ENCODE measurements around the gene GJB2. TPM values are rescaled to one million over a fixed set of nuclear protein-coding genes. Genes with fewer than 3 reads are reported as not detected.

GJB2 gene
- polyA plus RNA-seq, 1 donor (not counting 4 experiments of a cell fraction or from before 2014, with no cell fraction given): 374 TPM

DNA sequence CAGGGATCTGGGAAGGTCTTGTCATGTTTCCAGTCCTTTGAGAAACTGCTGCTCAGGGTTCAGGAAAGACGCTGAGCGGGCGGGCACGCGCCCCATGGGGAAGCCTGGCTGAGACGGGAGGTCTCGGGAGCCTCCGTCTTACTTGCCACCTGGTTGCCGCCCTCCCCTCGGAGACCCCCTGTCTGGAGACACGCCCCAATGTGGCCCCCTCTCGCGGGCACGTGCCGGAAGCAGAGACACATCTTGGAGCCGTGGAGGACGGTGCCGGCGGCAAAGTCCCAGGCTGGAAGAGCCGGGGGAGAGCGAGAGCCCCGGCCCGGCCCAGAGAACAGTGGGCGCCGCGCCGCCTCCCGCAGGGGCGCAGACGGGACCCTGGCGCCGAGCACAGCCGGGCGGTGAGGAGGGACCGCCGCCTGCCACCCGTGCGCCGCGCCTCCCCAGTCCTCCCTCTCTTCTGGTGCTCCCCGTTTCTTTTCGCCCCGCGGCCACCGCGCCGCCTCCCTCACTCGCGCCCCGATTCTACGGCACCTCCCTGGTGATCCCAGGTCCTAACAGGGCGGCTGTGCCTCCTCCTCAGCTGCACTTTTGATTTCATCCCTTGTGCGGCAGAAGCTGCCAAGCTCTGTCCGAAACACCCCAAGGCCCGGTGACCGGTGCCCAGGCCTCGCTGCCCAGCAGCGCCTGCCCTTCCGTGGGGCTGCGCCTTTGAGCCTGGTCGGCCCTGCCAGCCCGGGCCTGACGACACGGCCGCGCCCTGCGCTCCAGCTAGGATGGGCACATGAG is 15.5 kb downstream of the GJB2 start:
- Histone ChIP-seq H2AFZ (ENCODE audit: control insufficient read depth, low read length) (no peak overlapping the region), H3K79me2 (ENCODE audit: control insufficient read depth, insufficient read depth, low read length) (no peaks in the 10 kb centered on the region), H3K9me3 (ENCODE audit: control insufficient read depth, low read depth, low read length) (no peaks in the 10 kb centered on the region), H3K9ac (ENCODE audit: control insufficient read depth, extremely low read depth, insufficient read depth, low read length) (no peak overlapping the region), H3K27me3 (ENCODE audit: control insufficient read depth, extremely low read depth, insufficient read depth, low read length) (peaks cover 3% of the 10 kb centered on the region), H4K20me1 (ENCODE audit: control insufficient read depth, extremely low read depth, insufficient read depth, low read length) (no peaks in the 10 kb centered on the region), H3K4me1 (ENCODE audit: control insufficient read depth, extremely low read depth, insufficient read depth, low read length) (peaks cover 20% of the 10 kb centered on the region), H3K36me3 (ENCODE audit: control insufficient read depth in 2 of 2, extremely low read depth in 1 of 2, insufficient read depth in 2 of 2, low read length in 2 of 2) (no peaks in the 10 kb centered on the region), H3K4me3 (ENCODE audit: control insufficient read depth in 2 of 3, extremely low read depth in 1 of 3, insufficient read depth in 2 of 3, low read depth in 1 of 3, low read length in 3 of 3) (peak overlapping the region in 1 of 3 experiments; percentile 22), H3K4me2 (ENCODE audit: control insufficient read depth, extremely low read depth, insufficient read depth, low read depth, low read length) (peak overlapping the region; percentile 30), H3K9me1 (ENCODE audit: control insufficient read depth, extremely low read depth, insufficient read depth, low read length) (no peaks in the 10 kb centered on the region), H3K27ac (ENCODE audit: control insufficient read depth, insufficient read depth, low read length) (no peak overlapping the region)
- FAIRE-seq (no peak), DNase-seq (ENCODE audit: low read depth, low spot score) (no peak)
- dilution Hi-C loops (cut with MboI; ENCODE audit: extremely low pct_ligation_motif_present, low sequenced_read_pairs): loop anchor here (25.0 kb wide), 2 partner anchors 210 to 310 kb away; no protein-coding TSS in a partner anchor
- TF ChIP-seq EZH2 (IDR thresholded peaks at IDR 0.05; ENCODE audit: low read length): no peak
- TF ChIP-seq, protein P1, sequence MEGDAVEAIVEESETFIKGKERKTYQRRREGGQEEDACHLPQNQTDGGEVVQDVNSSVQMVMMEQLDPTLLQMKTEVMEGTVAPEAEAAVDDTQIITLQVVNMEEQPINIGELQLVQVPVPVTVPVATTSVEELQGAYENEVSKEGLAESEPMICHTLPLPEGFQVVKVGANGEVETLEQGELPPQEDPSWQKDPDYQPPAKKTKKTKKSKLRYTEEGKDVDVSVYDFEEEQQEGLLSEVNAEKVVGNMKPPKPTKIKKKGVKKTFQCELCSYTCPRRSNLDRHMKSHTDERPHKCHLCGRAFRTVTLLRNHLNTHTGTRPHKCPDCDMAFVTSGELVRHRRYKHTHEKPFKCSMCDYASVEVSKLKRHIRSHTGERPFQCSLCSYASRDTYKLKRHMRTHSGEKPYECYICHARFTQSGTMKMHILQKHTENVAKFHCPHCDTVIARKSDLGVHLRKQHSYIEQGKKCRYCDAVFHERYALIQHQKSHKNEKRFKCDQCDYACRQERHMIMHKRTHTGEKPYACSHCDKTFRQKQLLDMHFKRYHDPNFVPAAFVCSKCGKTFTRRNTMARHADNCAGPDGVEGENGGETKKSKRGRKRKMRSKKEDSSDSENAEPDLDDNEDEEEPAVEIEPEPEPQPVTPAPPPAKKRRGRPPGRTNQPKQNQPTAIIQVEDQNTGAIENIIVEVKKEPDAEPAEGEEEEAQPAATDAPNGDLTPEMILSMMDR (optimal IDR thresholded peaks at IDR 0.05 in 1 of 3, IDR thresholded peaks at IDR 0.05 in 1 of 3, conservative IDR thresholded peaks at IDR 0.05 in 1 of 3; ENCODE audit: extremely low read depth in 1 of 3, insufficient read depth in 2 of 3, low read length in 3 of 3): no peak

DNA sequence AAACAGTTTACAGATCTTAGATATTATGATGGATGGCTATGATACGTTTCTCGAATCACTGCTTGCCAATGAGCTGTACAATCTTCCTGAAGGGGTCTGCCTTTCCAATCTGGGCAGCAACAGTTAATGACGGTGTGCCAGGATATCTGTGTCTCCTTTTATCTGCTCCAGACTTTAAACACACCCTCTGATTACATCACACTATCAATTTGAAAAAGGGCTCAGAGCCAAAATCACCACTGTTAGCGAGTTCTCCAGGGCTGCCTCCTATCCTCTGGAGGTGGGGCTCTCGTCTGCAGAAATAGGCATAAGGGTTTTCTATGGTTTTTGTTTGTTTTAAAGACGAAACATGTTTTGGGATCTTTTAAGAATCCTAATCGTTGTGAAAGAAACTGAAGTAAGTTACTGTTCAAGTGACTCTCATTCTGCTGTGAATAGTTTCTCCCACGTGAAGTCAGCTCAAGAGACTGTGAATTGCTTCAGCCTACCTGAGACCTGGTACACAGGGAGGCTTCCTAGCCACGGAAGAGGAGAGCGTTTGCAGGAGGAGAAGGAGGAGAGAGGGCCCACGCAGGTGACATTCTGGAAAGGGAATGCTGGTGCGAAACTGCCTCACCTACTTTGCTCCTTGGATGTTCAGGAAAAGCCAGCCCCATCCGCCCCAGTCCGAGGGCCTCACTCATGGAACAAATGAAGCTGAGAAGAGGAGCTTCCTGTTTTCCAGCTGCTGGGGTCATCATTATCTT is 16.7 kb downstream of the GJB2 start:
- H3K9ac ChIP-seq (ENCODE audit: control insufficient read depth, extremely low read depth, insufficient read depth, low read length): no peak overlapping the region
- peak; percentile 67 for FAIRE-seq
- no peak overlapping the region for H3K27ac ChIP-seq (ENCODE audit: control insufficient read depth, insufficient read depth, low read length)

More for the DNA sequence above, 16.7 kb downstream of the GJB2 start:
- dilution Hi-C loops (cut with MboI; ENCODE audit: extremely low pct_ligation_motif_present, low sequenced_read_pairs): loop anchor here (25.0 kb wide), 2 partner anchors 211 to 311 kb away; no protein-coding TSS in a partner anchor
- H3K27me3 ChIP-seq (ENCODE audit: control insufficient read depth, extremely low read depth, insufficient read depth, low read length): peaks cover 3% of the 10 kb centered on the region
- no peaks in the 10 kb centered on the region for H3K9me1 ChIP-seq (ENCODE audit: control insufficient read depth, extremely low read depth, insufficient read depth, low read length)
- no peaks in the 10 kb centered on the region for H3K9me3 ChIP-seq (ENCODE audit: control insufficient read depth, low read depth, low read length)
- no peak overlapping the region for H2AFZ ChIP-seq (ENCODE audit: control insufficient read depth, low read length)
- no peak for DNase-seq (ENCODE audit: low read depth, low spot score)
- H3K36me3 ChIP-seq (ENCODE audit: control insufficient read depth in 2 of 2, extremely low read depth in 1 of 2, insufficient read depth in 2 of 2, low read length in 2 of 2): no peaks in the 10 kb centered on the region
- H3K79me2 ChIP-seq (ENCODE audit: control insufficient read depth, insufficient read depth, low read length): no peaks in the 10 kb centered on the region
- no peak overlapping the region for H3K4me3 ChIP-seq (ENCODE audit: control insufficient read depth in 2 of 3, extremely low read depth in 1 of 3, insufficient read depth in 2 of 3, low read depth in 1 of 3, low read length in 3 of 3)
- TF ChIP-seq, protein P1 (optimal IDR thresholded peaks at IDR 0.05 in 1 of 3, IDR thresholded peaks at IDR 0.05 in 1 of 3, conservative IDR thresholded peaks at IDR 0.05 in 1 of 3; ENCODE audit: extremely low read depth in 1 of 3, insufficient read depth in 2 of 3, low read length in 3 of 3): no peak
- no peak for TF ChIP-seq EZH2 (IDR thresholded peaks at IDR 0.05; ENCODE audit: low read length)
- H4K20me1 ChIP-seq (ENCODE audit: control insufficient read depth, extremely low read depth, insufficient read depth, low read length): no peaks in the 10 kb centered on the region
- H3K4me2 ChIP-seq (ENCODE audit: control insufficient read depth, extremely low read depth, insufficient read depth, low read depth, low read length): no peak overlapping the region
- H3K4me1 ChIP-seq (ENCODE audit: control insufficient read depth, extremely low read depth, insufficient read depth, low read length): peaks cover 20% of the 10 kb centered on the region
